DND-41 (cell line): ENCODE data around the gene LGR4.

Source experiments
- CTCF ChIP-seq: IDR thresholded peaks from 2 replicates; pipeline ENCODE4 v1.5.1; 2012; ENCODE audit warnings: borderline replicate concordance, low read length, moderate library complexity, mild to moderate bottlenecking; ENCODE audit not compliant: poor library complexity, severe bottlenecking; ENCODE audit errors: extremely low read depth
- EZH2 ChIP-seq: IDR thresholded peaks from 3 replicates; pipeline ENCODE4 v1.6.1; 2012; ENCODE audit warnings: borderline replicate concordance, low read depth, mild to moderate bottlenecking, moderate library complexity, low read length, inconsistent platforms; ENCODE audit not compliant: severe bottlenecking

GRCh38 chr11:27395556-27396258, 76.9 kb downstream of the LGR4 start:
- TF ChIP-seq CTCF (no peak), EZH2 (no peak)
